HL-60/S4 (cell line): ENCODE data around the gene PRR23E.

Experiments used
- in situ Hi-C: fragments of 300-500 bp; cut with MboI; formaldehyde crosslinking; loops from 2 replicates; pipeline ENCODE4 v1.14.3; 2022; ENCODE audit warnings: low sequenced_read_pairs

PRR23E gene

GRCh38 chr3:127164615-127165014, 28.3 kb upstream of the PRR23E start:
- in situ Hi-C loops, result no loop called here

GRCh38 chr3:127165036-127165435, 27.9 kb upstream of the PRR23E start:
- in situ Hi-C loops, result no loop called here

- in situ Hi-C loops, result no loop called here
Observed at GRCh38 chr3:127165694-127166485, 27.0 kb upstream of the PRR23E start.

- in situ Hi-C loops, result no loop called here
Observed at GRCh38 chr3:127166501-127167065, 26.3 kb upstream of the PRR23E start.

GRCh38 chr3:127167315-127168043, 25.5 kb upstream of the PRR23E start:
- in situ Hi-C loops, result no loop called here

- in situ Hi-C loops, result no loop called here
Observed at GRCh38 chr3:127168271-127168670, 24.7 kb upstream of the PRR23E start.

- in situ Hi-C loops, result no loop called here
Observed at GRCh38 chr3:127170814-127171213, 22.1 kb upstream of the PRR23E start.

GRCh38 chr3:127171320-127171719, 21.6 kb upstream of the PRR23E start:
- in situ Hi-C loops, result no loop called here

GRCh38 chr3:127171721-127172120, 21.2 kb upstream of the PRR23E start:
- in situ Hi-C loops, result no loop called here

GRCh38 chr3:127172211-127172610, 20.7 kb upstream of the PRR23E start:
- in situ Hi-C loops, result no loop called here

- in situ Hi-C loops, result no loop called here
Observed at GRCh38 chr3:127172781-127173515, 20.0 kb upstream of the PRR23E start.

GRCh38 chr3:127173516-127174166, 19.3 kb upstream of the PRR23E start:
- in situ Hi-C loops, result no loop called here

GRCh38 chr3:127174284-127174683, 18.6 kb upstream of the PRR23E start:
- in situ Hi-C loops, result no loop called here

GRCh38 chr3:127174715-127175140, 18.2 kb upstream of the PRR23E start:
- in situ Hi-C loops, result no loop called here

- in situ Hi-C loops, result no loop called here
Observed at GRCh38 chr3:127175272-127175671, 17.7 kb upstream of the PRR23E start.

GRCh38 chr3:127177226-127177625, 15.7 kb upstream of the PRR23E start:
- in situ Hi-C loops, result no loop called here

- in situ Hi-C loops, result no loop called here
Observed at GRCh38 chr3:127180859-127181258, 12.1 kb upstream of the PRR23E start.

- in situ Hi-C loops, result no loop called here
Observed at GRCh38 chr3:127182431-127182830, 10.5 kb upstream of the PRR23E start.

- in situ Hi-C loops, result no loop called here
Observed at GRCh38 chr3:127182848-127183714, 9.8 kb upstream of the PRR23E start.
